ENCODE measurements around the gene ZCRB1.

The ZCRB1 gene

GRCh38 chr12:42277396-42278127 is 48.3 kb downstream of the ZCRB1 start:
- no peak for DNase-seq

GRCh38 chr12:42275499-42275898 is 50.4 kb downstream of the ZCRB1 start:
- DNase-seq: no peak

- no peak for DNase-seq
These were observed 52.2 kb downstream of the ZCRB1 start for GRCh38 chr12:42273706-42274105.

- DNase-seq: no peak
These were observed 55.3 kb downstream of the ZCRB1 start for GRCh38 chr12:42270596-42270995.

GRCh38 chr12:42267413-42268190 is 58.3 kb downstream of the ZCRB1 start:
- DNase-seq: no peak

- no peak for DNase-seq
These were observed 59.2 kb downstream of the ZCRB1 start for GRCh38 chr12:42266579-42267230.

- DNase-seq: no peak
These were observed 63.6 kb downstream of the ZCRB1 start for GRCh38 chr12:42262271-42262670.
